DND-41 (cell line): ENCODE measurements around the gene RPL10.

Experiments
- CTCF ChIP-seq: IDR thresholded peaks from 2 replicates; pipeline ENCODE4 v1.5.1; 2012; ENCODE audit warnings: borderline replicate concordance, low read length, moderate library complexity, mild to moderate bottlenecking; ENCODE audit not compliant: poor library complexity, severe bottlenecking; ENCODE audit errors: extremely low read depth
- EZH2 ChIP-seq: IDR thresholded peaks from 3 replicates; pipeline ENCODE4 v1.6.1; 2012; ENCODE audit warnings: borderline replicate concordance, low read depth, mild to moderate bottlenecking, moderate library complexity, low read length, inconsistent platforms; ENCODE audit not compliant: severe bottlenecking

GRCh38 chrX:154419688-154420401 is 21.7 kb downstream of the RPL10 start:
- no peak for TF ChIP-seq CTCF
- no peak for TF ChIP-seq EZH2
